IMR-90 (cell line): ENCODE results near the gene MRTFA. TPM values are rescaled to one million over a fixed set of nuclear protein-coding genes. Genes with fewer than 3 reads are reported as not detected.
A peak's percentile ranks its signal among the peaks of the same experiment; 100 is the strongest.

ENCODE experiments used
- ATAC-seq: fragments of 200-7000 bp; cut with Tn5 transposase; 2 replicates; pipeline ENCODE4 v1.9.1; 2020; ENCODE audit warnings: low read depth, mild to moderate bottlenecking, moderate library complexity
- BruUV-seq: library from RNA; stranded (reverse); fragments of 400-500 nt; replicated peaks from 2 replicates; lab custom pipeline; 2021; lab: Mats Ljungman, UMichigan
- CTCF ChIA-PET: fragments of 300-600 bp; formaldehyde crosslinking; extraction: SDS; loops from one replicate; lab custom pipeline; 2021; ENCODE audit warnings: antibody characterized with exemption; lab: Yijun Ruan, JAX
- POLR2A ChIA-PET: fragments of 300-600 bp; sonication (Branson Sonifier 250); formaldehyde crosslinking; loops from one replicate; lab custom pipeline; 2022; ENCODE audit warnings: antibody characterized with exemption; ENCODE audit not compliant: unreplicated experiment; lab: Charles Lee
- DNase-seq: peaks from one replicate; pipeline ENCODE4 v3.0.0; 2013
- H2AFZ ChIP-seq: replicated peaks from 2 replicates; pipeline ENCODE3; 2013; ENCODE audit warnings: low read length, mild to moderate bottlenecking; ENCODE audit not compliant: poor library complexity
- H2AK5ac ChIP-seq: 2 replicates; pipeline ENCODE4 v1.6.1; 2013; ENCODE audit warnings: low read depth, low read length, inconsistent platforms
- H2AK9ac ChIP-seq: replicated peaks from 2 replicates; pipeline ENCODE3; 2013; ENCODE audit warnings: mild to moderate bottlenecking, low read depth, low read length, moderate library complexity; ENCODE audit not compliant: poor library complexity
- H2BK120ac ChIP-seq: 2 replicates; pipeline ENCODE4 v1.6.1; 2013; ENCODE audit warnings: low read depth, low read length, inconsistent platforms
- H2BK15ac ChIP-seq: 3 replicates; pipeline ENCODE4 v1.6.1; 2013; ENCODE audit warnings: low read depth, low read length, inconsistent platforms
- H2BK20ac ChIP-seq: 2 replicates; pipeline ENCODE4 v1.6.1; 2013; ENCODE audit warnings: low read depth, mild to moderate bottlenecking, inconsistent platforms, low read length, moderate library complexity
- H2BK5ac ChIP-seq: 2 replicates; pipeline ENCODE4 v1.6.1; 2013; ENCODE audit warnings: mild to moderate bottlenecking, low read depth, low read length, inconsistent platforms; ENCODE audit not compliant: poor library complexity, severe bottlenecking
- H3K14ac ChIP-seq: replicated peaks from 2 replicates; pipeline ENCODE4 v1.6.1; 2013; ENCODE audit warnings: low read depth, low read length, inconsistent platforms
- H3K18ac ChIP-seq: 2 replicates; pipeline ENCODE4 v1.6.1; 2013; ENCODE audit warnings: low read depth, low read length, control low read depth
- H3K23ac ChIP-seq: 2 replicates; pipeline ENCODE4 v1.6.1; 2013; ENCODE audit warnings: low read depth, low read length, inconsistent platforms
- H3K27ac ChIP-seq: 2 replicates; pipeline ENCODE4 v1.5.1; 2013; ENCODE audit warnings: mild to moderate bottlenecking, control low read depth, low read length; ENCODE audit not compliant: insufficient read depth
- H3K27me3 ChIP-seq: 2 replicates; pipeline ENCODE4 v1.6.1; 2013; ENCODE audit warnings: low read length; ENCODE audit not compliant: control insufficient read depth, insufficient read depth
- H3K36me3 ChIP-seq: 2 replicates; pipeline ENCODE4 v1.6.1; 2013; ENCODE audit warnings: low read length, mixed read lengths; ENCODE audit not compliant: control insufficient read depth, insufficient read depth
- H3K4ac ChIP-seq: 2 replicates; pipeline ENCODE4 v1.6.1; 2013; ENCODE audit warnings: low read depth, low read length, inconsistent platforms
- H3K4me1 ChIP-seq: 2 replicates; pipeline ENCODE4 v1.6.1; 2013; ENCODE audit warnings: low read length, mixed read lengths; ENCODE audit not compliant: control insufficient read depth, insufficient read depth
- H3K4me2 ChIP-seq: 2 replicates; pipeline ENCODE4 v1.6.1; 2013; ENCODE audit warnings: low read depth, mild to moderate bottlenecking, control low read depth, low read length, moderate library complexity
- H3K4me3 ChIP-seq: 2 replicates; pipeline ENCODE4 v1.5.1; 2013; ENCODE audit warnings: low read depth, mild to moderate bottlenecking, control low read depth, low read length, moderate library complexity; ENCODE audit not compliant: insufficient read depth
- H3K56ac ChIP-seq: 2 replicates; pipeline ENCODE4 v1.6.1; 2013; ENCODE audit warnings: low read length, inconsistent platforms; ENCODE audit not compliant: insufficient read depth; ENCODE audit errors: extremely low read depth
- H3K79me1 ChIP-seq, 2 experiments: 2 replicates each; pipeline ENCODE4 v1.6.1; 2013; ENCODE audit warnings: low read length in 2 of 2, inconsistent platforms in 1 of 2, low read depth in 1 of 2
- H3K9ac ChIP-seq: 2 replicates; pipeline ENCODE4 v1.6.1; 2013; ENCODE audit warnings: low read depth, low read length, control low read depth
- H3K9me1 ChIP-seq: 2 replicates; pipeline ENCODE4 v1.6.1; 2013; ENCODE audit warnings: low read length, inconsistent platforms; ENCODE audit not compliant: insufficient read depth
- H3K9me3 ChIP-seq: 2 replicates; pipeline ENCODE4 v1.6.1; 2013; ENCODE audit warnings: low read length; ENCODE audit not compliant: control insufficient read depth, insufficient read depth
- H4K20me1 ChIP-seq: 2 replicates; pipeline ENCODE4 v1.6.1; 2013; ENCODE audit warnings: low read length, inconsistent platforms; ENCODE audit not compliant: insufficient read depth
- H4K5ac ChIP-seq: 2 replicates; pipeline ENCODE4 v1.6.1; 2013; ENCODE audit warnings: mild to moderate bottlenecking, low read depth, low read length, control low read depth
- H4K8ac ChIP-seq, 2 experiments: 2 replicates each; pipeline ENCODE4 v1.6.1; 2013; ENCODE audit warnings: low read depth in 2 of 2, low read length in 2 of 2, control low read depth in 1 of 2, inconsistent platforms in 1 of 2
- H4K91ac ChIP-seq: 2 replicates; pipeline ENCODE4 v1.6.1; 2013; ENCODE audit warnings: low read depth, low read length, inconsistent platforms; ENCODE audit not compliant: insufficient read depth
- CEBPB ChIP-seq: IDR thresholded peaks from 2 replicates; pipeline ENCODE4 v1.6.1; 2012; ENCODE audit warnings: low read depth, low read length, improper control_type of control experiment
- SMC3 ChIP-seq: fragments of 150-350 bp; IDR thresholded peaks from 2 replicates; pipeline ENCODE4 v1.6.1; 2016; ENCODE audit warnings: low read depth, mild to moderate bottlenecking, antibody characterized with exemption, low read length, moderate library complexity
- WGBS, 2 experiments: methylation state at CpG; one replicate each; pipeline versions ENCODE4 v1.1.5 to v1.1.7; 2013; ENCODE audit warnings: missing lambda C conversion rate in 2 of 2; ENCODE audit not compliant: insufficient read length in 1 of 2; ENCODE audit errors: extremely low coverage in 2 of 2; 5-methylcytosine and 5-hydroxymethylcytosine counted together
- dilution Hi-C: fragments of 300-500 bp; cut with HindIII; formaldehyde crosslinking; loops from one replicate; pipeline ENCODE4 v1.14.3; 2018; ENCODE audit warnings: low sequenced_read_pairs; ENCODE audit not compliant: unreplicated experiment
- in situ Hi-C: fragments of 300-500 bp; cut with MboI; formaldehyde crosslinking; loops from 3 replicates; pipeline ENCODE4 v1.14.3; 2019; ENCODE audit warnings: low sequenced_read_pairs, inconsistent platforms, mixed read lengths
- intact Hi-C: fragments of 100-400 bp; cut with micrococcal nuclease; formaldehyde crosslinking; loops from 2 replicates; pipeline ENCODE4 v1.10.0; 2022
- polyA plus RNA-seq, 3 experiments: library from polyadenylated mRNA; depleted of rRNA; stranded (reverse); fragments of >200 nt; gene quantifications; 2 replicates each; pipeline ENCODE4 v1.2.3, GENCODE V29; 2012; ENCODE audit warnings: low replicate concordance in 1 of 3
- total RNA-seq: library from RNA; depleted of rRNA; stranded (reverse); fragments of >200 nt; gene quantifications from 2 replicates; pipeline ENCODE4 v1.2.3, GENCODE V29; 2012

The MRTFA gene
- total and polyA plus RNA-seq, 2 of the 4 experiments (the other 2 are of a cell fraction): 12.5 to 17.2 TPM

DNA sequence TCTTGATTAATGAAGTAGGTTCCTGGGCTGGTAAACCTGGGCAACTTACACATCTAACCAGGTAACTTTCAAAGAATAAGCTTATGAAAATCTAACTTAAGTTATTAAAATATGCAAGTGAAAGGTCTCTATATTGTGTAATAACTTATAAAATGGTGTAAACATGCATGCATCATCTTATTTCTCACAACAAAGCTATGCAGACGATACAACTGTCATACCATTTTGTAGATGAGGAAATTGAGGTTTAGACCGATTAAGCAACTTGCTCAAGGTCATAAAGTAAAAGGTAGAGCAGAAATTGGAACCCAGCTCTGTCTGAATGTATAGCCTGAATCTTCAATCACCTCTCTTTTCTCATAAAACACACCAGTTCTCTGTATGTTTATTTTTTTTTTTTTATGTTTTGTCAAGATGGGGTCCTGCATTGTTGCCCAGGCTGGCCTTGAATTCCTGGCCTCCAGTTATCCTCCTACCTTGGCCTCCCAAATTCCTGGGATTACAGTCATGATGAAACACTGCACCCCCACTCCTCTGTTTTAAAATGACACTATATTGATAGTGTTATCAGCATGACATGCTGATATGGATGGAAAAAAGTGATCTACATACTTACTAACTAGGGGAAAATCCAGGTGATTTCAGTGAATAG, 156.5 kb downstream of the MRTFA start:
- intact Hi-C loops: no loop called here
- no peak overlapping the region for H3K23ac ChIP-seq
- CTCF ChIA-PET: no interaction called here

More for the DNA sequence above, 156.5 kb downstream of the MRTFA start:
- no peak overlapping the region for H3K27ac ChIP-seq
- TF ChIP-seq SMC3 (no peak), CEBPB (peak; percentile 90)
- H3K79me1 ChIP-seq: peaks cover 40 to 77% of the 10 kb centered on the region in 2 experiments
- no peak overlapping the region for H3K4ac ChIP-seq
- no CpG with 5 or more reads among the region's 2 CpGs for WGBS, 2 experiments
- no peak overlapping the region for H3K4me3 ChIP-seq
- H2BK20ac ChIP-seq: no peak overlapping the region
- dilution Hi-C loops: no loop called here
- H3K56ac ChIP-seq: no peak overlapping the region
- DNase-seq (peak; percentile 40), ATAC-seq (no peak)
- no peak overlapping the region for H3K14ac ChIP-seq
- no peak overlapping the region for H2AFZ ChIP-seq
- H4K8ac ChIP-seq: 0 out of 4 replicates have a peak overlapping the region, but pooled peaks of 1 of the 2 experiments have one; percentile 10
- no peak overlapping the region for H3K9ac ChIP-seq
- peaks cover 13% of the 10 kb centered on the region for H3K9me1 ChIP-seq
- H3K4me2 ChIP-seq: no peak overlapping the region
- no peak overlapping the region for H4K5ac ChIP-seq
- no peaks in the 10 kb centered on the region for H3K9me3 ChIP-seq
- H2BK15ac ChIP-seq: no peak overlapping the region
- no TSS peak for BruUV-seq
- H3K27me3 ChIP-seq: no peaks in the 10 kb centered on the region
- H3K4me1 ChIP-seq: peaks cover 12% of the 10 kb centered on the region
- no peak overlapping the region for H3K18ac ChIP-seq
- no peak overlapping the region for H2AK9ac ChIP-seq
- H2AK5ac ChIP-seq: no peak overlapping the region
- POLR2A ChIA-PET: no interaction called here
- no peak overlapping the region for H4K91ac ChIP-seq
- peaks cover 3% of the 10 kb centered on the region; the same call in 1 of the 2 replicates for H3K36me3 ChIP-seq
- in situ Hi-C loops: no loop called here
- H2BK5ac ChIP-seq: no peak overlapping the region
- H2BK120ac ChIP-seq: no peak overlapping the region
- peaks cover 16% of the 10 kb centered on the region; the same call in 1 of the 2 replicates for H4K20me1 ChIP-seq
